WTC11 (cell line): Measurements from ENCODE around the gene ENPP7. TPM values are rescaled to one million over a fixed set of nuclear protein-coding genes. Genes with fewer than 3 reads are reported as not detected.

Experiments used
- ATAC-seq: fragments of 200-7000 bp; cut with Tn5 transposase; 2 replicates; pipeline ENCODE4 v1.10.0; 2021; ENCODE audit warnings: mild to moderate bottlenecking, moderate library complexity
- CTCF ChIA-PET: fragments of 300-600 bp; sonication (Branson Sonifier 250); formaldehyde crosslinking; loops from one replicate; lab custom pipeline; 2021; ENCODE audit warnings: antibody characterized with exemption; lab: Charles Lee
- POLR2A ChIA-PET: fragments of 350-600 bp; sonication (Branson Sonifier 250); formaldehyde crosslinking; loops from one replicate; lab custom pipeline; 2021; ENCODE audit warnings: antibody characterized with exemption; lab: Charles Lee
- DNase-seq: peaks from one replicate; pipeline ENCODE4 v3.0.0; 2021; ENCODE audit warnings: low spot score
- H3K27ac Mint-ChIP-seq: 2 replicates; pipeline ENCODE4 v1.8.0; 2021; ENCODE audit warnings: mixed read lengths
- H3K27me3 Mint-ChIP-seq: 2 replicates; pipeline ENCODE4 v1.8.0; 2021; ENCODE audit warnings: low read depth, mild to moderate bottlenecking, moderate library complexity, mixed read lengths
- H3K36me3 Mint-ChIP-seq: 2 replicates; pipeline ENCODE4 v1.8.0; 2021; ENCODE audit warnings: mixed read lengths
- H3K4me1 Mint-ChIP-seq: 2 replicates; pipeline ENCODE4 v1.8.0; 2022; ENCODE audit warnings: mixed read lengths
- H3K4me3 Mint-ChIP-seq: 2 replicates; pipeline ENCODE4 v1.8.0; 2021; ENCODE audit warnings: mild to moderate bottlenecking, moderate library complexity, mixed read lengths
- H3K9me3 Mint-ChIP-seq: 2 replicates; pipeline ENCODE4 v1.8.0; 2021; ENCODE audit warnings: mixed read lengths
- ETV6 ChIP-seq: sonication (generic); formaldehyde crosslinking; IDR thresholded peaks from 2 replicates; pipeline ENCODE4 v1.8.1; 2022; ENCODE audit warnings: mild to moderate bottlenecking, missing genetic modification reagents
- FOXJ3 ChIP-seq: sonication (generic); formaldehyde crosslinking; IDR thresholded peaks from 2 replicates; pipeline ENCODE4 v1.9.0; 2021; ENCODE audit warnings: missing genetic modification reagents, mild to moderate bottlenecking, borderline replicate concordance
- FOXK1 ChIP-seq: sonication (generic); formaldehyde crosslinking; IDR thresholded peaks from 2 replicates; pipeline ENCODE4 v1.8.0; 2022; ENCODE audit warnings: mild to moderate bottlenecking, moderate library complexity, missing genetic modification reagents
- GABPB1 ChIP-seq: sonication (generic); formaldehyde crosslinking; IDR thresholded peaks from 2 replicates; pipeline ENCODE4 v1.8.1; 2023; ENCODE audit warnings: mild to moderate bottlenecking, missing genetic modification reagents
- GTF2I ChIP-seq: fragments of 250-450 bp; sonication (Bioruptor Pico); conservative IDR thresholded peaks from 2 replicates; pipeline ENCODE4 v1.4.0; 2021; ENCODE audit warnings: mild to moderate bottlenecking
- KAT7 ChIP-seq: sonication (generic); formaldehyde crosslinking; IDR thresholded peaks from 2 replicates; pipeline ENCODE4 v1.8.1; 2023; ENCODE audit warnings: missing genetic modification reagents, mild to moderate bottlenecking, borderline replicate concordance
- MYBL2 ChIP-seq: sonication (generic); formaldehyde crosslinking; IDR thresholded peaks from 2 replicates; pipeline ENCODE4 v1.8.1; 2023; ENCODE audit warnings: mild to moderate bottlenecking, moderate library complexity, missing genetic modification reagents
- NR1H2 ChIP-seq: sonication (generic); formaldehyde crosslinking; IDR thresholded peaks from 2 replicates; pipeline ENCODE4 v1.9.0; 2021; ENCODE audit warnings: mild to moderate bottlenecking, moderate library complexity, missing genetic modification reagents
- NR2C2 ChIP-seq: sonication (generic); formaldehyde crosslinking; IDR thresholded peaks from 2 replicates; pipeline ENCODE4 v1.8.0; 2022; ENCODE audit warnings: mild to moderate bottlenecking, missing genetic modification reagents
- OVOL2 ChIP-seq: fragments of 250-450 bp; sonication (Bioruptor Pico); IDR thresholded peaks from 2 replicates; pipeline ENCODE4 v1.9.0; 2021; ENCODE audit warnings: mild to moderate bottlenecking, borderline replicate concordance
- SP1 ChIP-seq: sonication (generic); formaldehyde crosslinking; conservative IDR thresholded peaks from 2 replicates; pipeline ENCODE4 v1.8.1; 2022; ENCODE audit warnings: missing genetic modification reagents
- TCF7 ChIP-seq: sonication (generic); formaldehyde crosslinking; IDR thresholded peaks from 2 replicates; pipeline ENCODE4 v1.8.0; 2022; ENCODE audit warnings: mild to moderate bottlenecking, low read depth, missing genetic modification reagents, moderate library complexity
- TEAD4 ChIP-seq: sonication (generic); formaldehyde crosslinking; IDR thresholded peaks from 2 replicates; pipeline ENCODE4 v1.8.0; 2022; ENCODE audit warnings: mild to moderate bottlenecking, missing genetic modification reagents
- ZNF219 ChIP-seq: sonication (generic); formaldehyde crosslinking; IDR thresholded peaks from 2 replicates; pipeline ENCODE4 v1.8.0; 2023; ENCODE audit warnings: missing genetic modification reagents, mild to moderate bottlenecking, borderline replicate concordance
- ZNF232 ChIP-seq: sonication (generic); formaldehyde crosslinking; IDR thresholded peaks from 2 replicates; pipeline ENCODE4 v1.8.0; 2022; ENCODE audit warnings: mild to moderate bottlenecking, missing genetic modification reagents
- ZNF416 ChIP-seq: fragments of 250-450 bp; sonication (Bioruptor Pico); IDR thresholded peaks from 2 replicates; pipeline ENCODE4 v1.9.0; 2021; ENCODE audit warnings: mild to moderate bottlenecking, inconsistent platforms
- ZNF423 ChIP-seq: fragments of 250-450 bp; sonication (Bioruptor Pico); IDR thresholded peaks from 2 replicates; pipeline ENCODE4 v2.1.2; 2022; ENCODE audit warnings: mild to moderate bottlenecking, moderate library complexity
- total RNA-seq: library from RNA; stranded (reverse); gene quantifications from 3 replicates; pipeline ENCODE4 v1.2.3, GENCODE V29; 2021
- TF ChIP-seq, protein P1 (sequence below): fragments of 250-450 bp; sonication (Bioruptor Pico); IDR thresholded peaks from 2 replicates; pipeline ENCODE4 v2.1.2; 2022; ENCODE audit warnings: mild to moderate bottlenecking, moderate library complexity
- TF ChIP-seq, protein P2 (sequence below): sonication (generic); formaldehyde crosslinking; IDR thresholded peaks from 2 replicates; pipeline ENCODE4 v1.8.0; 2022; ENCODE audit warnings: mild to moderate bottlenecking, missing genetic modification reagents
- TF ChIP-seq, protein P3 (sequence below): sonication (generic); formaldehyde crosslinking; conservative IDR thresholded peaks from 2 replicates; pipeline ENCODE4 v1.8.1; 2023; ENCODE audit warnings: mild to moderate bottlenecking, low read depth, missing genetic modification reagents, moderate library complexity
- TF ChIP-seq, protein P4 (sequence below): sonication (generic); formaldehyde crosslinking; IDR thresholded peaks from 2 replicates; pipeline ENCODE4 v1.8.0; 2023; ENCODE audit warnings: missing genetic modification reagents
- TF ChIP-seq, protein P5 (sequence below): sonication (generic); formaldehyde crosslinking; IDR thresholded peaks from 2 replicates; pipeline ENCODE4 v1.8.1; 2022; ENCODE audit warnings: mild to moderate bottlenecking, moderate library complexity, missing genetic modification reagents
- TF ChIP-seq, protein P6 (sequence below): sonication (generic); formaldehyde crosslinking; IDR thresholded peaks from 2 replicates; pipeline ENCODE4 v1.8.0; 2022; ENCODE audit warnings: mild to moderate bottlenecking, missing genetic modification reagents

Gene ENPP7
- total RNA-seq, 1 experiment from 2014 or later, result not detected

DNA sequence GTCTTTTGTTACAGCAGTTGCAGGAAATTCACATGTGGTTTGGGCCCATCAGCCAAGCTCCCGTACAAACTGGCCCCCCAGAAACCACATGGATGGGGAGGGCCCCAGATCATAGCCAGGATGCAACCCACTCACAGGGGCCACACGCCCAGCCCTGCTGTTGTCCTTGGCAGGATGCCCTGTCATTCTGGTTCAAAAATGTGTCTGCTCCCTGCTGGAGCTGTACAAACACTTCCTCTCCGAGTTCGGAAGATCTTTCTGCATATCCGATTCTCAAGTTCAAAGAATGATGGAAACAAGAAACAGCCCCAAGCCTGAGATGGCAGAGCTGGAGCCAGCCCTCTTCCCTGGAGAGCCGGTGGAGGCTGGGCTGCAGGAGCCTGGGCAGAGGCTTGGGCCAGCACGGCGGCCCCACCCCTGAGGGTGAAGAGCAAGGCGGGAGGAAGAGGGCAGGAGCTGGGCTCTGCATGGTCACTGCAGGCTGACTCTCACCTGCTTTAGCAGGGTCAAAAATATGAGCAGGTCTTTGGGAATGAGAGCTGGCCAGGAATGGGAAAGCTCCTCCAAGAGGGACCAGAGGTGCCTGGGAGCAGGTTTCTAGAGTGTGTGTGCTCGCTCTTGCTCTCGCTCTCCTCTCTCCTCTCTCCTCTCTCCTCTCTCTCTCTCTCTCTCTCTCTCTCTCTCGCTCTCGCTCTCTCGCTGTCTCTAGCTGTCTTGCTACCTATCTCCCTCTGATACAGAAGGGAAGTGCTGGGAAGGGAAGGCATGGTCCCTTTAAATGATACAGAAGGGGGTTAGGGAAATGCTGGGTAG lies 34.7 kb upstream of the ENPP7 start:
- Mint-ChIP-seq H3K27me3 (no peaks in the 10 kb centered on the region), H3K27ac (no peak overlapping the region), H3K4me1 (peaks cover 55% of the 10 kb centered on the region), H3K36me3 (no peaks in the 10 kb centered on the region), H3K4me3 (no peak overlapping the region), H3K9me3 (no peaks in the 10 kb centered on the region)
- CTCF ChIA-PET, result interaction anchor here (1.0 to 4.3 kb wide), 6 partner anchors 12 to 295 kb away, joined by 3 to 16 read pairs (median 8); no protein-coding TSS in a partner anchor
- POLR2A ChIA-PET, result interaction anchor here (0.5 kb wide), 1 partner anchor 101 kb away, joined by 3 read pairs; no protein-coding TSS in a partner anchor
- no peak for ATAC-seq
- TF ChIP-seq, protein P1, sequence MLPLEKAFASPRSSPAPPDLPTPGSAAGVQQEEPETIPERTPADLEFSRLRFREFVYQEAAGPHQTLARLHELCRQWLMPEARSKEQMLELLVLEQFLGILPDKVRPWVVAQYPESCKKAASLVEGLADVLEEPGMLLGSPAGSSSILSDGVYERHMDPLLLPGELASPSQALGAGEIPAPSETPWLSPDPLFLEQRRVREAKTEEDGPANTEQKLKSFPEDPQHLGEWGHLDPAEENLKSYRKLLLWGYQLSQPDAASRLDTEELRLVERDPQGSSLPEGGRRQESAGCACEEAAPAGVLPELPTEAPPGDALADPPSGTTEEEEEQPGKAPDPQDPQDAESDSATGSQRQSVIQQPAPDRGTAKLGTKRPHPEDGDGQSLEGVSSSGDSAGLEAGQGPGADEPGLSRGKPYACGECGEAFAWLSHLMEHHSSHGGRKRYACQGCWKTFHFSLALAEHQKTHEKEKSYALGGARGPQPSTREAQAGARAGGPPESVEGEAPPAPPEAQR (CRISPR knock-in tag), result no peak
- TF ChIP-seq ZNF232 (CRISPR knock-in tag), result no peak
- no peak for TF ChIP-seq TCF7 (CRISPR knock-in tag)
- TF ChIP-seq TEAD4, result no peak
- TF ChIP-seq FOXK1 (CRISPR knock-in tag), result no peak
- no peak for TF ChIP-seq NR2C2
- TF ChIP-seq, protein P2, sequence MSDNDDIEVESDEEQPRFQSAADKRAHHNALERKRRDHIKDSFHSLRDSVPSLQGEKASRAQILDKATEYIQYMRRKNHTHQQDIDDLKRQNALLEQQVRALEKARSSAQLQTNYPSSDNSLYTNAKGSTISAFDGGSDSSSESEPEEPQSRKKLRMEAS (CRISPR knock-in tag), result no peak
- DNase-seq, result no peak

DNA sequence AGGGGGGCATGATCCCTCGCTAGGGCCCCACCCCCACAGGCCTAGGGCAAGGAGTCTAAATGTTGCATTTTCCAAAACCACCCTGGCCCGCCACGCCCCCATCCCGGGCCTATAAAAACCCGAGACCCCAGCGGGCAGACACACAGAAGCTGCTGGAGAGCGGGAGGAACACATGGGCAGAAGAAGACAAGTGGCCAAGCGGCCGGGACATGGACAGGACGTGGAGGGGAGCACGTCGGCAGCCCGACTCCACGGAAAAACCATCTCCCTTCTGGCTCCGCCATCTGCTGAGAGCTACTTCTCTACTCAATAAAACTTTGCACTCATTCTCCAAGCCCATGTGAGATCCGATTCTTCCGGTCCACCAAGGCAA lies 34.1 kb upstream of the ENPP7 start:
- no peak for ATAC-seq
- CTCF ChIA-PET, result interaction anchor here (0.8 to 4.3 kb wide), 6 partner anchors 11 to 296 kb away, joined by 3 to 16 read pairs (median 6); no protein-coding TSS in a partner anchor
- no peak for TF ChIP-seq GABPB1 (CRISPR knock-in tag)
- TF ChIP-seq, protein P3, sequence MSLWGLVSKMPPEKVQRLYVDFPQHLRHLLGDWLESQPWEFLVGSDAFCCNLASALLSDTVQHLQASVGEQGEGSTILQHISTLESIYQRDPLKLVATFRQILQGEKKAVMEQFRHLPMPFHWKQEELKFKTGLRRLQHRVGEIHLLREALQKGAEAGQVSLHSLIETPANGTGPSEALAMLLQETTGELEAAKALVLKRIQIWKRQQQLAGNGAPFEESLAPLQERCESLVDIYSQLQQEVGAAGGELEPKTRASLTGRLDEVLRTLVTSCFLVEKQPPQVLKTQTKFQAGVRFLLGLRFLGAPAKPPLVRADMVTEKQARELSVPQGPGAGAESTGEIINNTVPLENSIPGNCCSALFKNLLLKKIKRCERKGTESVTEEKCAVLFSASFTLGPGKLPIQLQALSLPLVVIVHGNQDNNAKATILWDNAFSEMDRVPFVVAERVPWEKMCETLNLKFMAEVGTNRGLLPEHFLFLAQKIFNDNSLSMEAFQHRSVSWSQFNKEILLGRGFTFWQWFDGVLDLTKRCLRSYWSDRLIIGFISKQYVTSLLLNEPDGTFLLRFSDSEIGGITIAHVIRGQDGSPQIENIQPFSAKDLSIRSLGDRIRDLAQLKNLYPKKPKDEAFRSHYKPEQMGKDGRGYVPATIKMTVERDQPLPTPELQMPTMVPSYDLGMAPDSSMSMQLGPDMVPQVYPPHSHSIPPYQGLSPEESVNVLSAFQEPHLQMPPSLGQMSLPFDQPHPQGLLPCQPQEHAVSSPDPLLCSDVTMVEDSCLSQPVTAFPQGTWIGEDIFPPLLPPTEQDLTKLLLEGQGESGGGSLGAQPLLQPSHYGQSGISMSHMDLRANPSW, result no peak
- TF ChIP-seq NR2C2, result no peak
- no peak for TF ChIP-seq MYBL2 (CRISPR knock-in tag)
- no peak for TF ChIP-seq ETV6 (CRISPR knock-in tag)
- no peak for TF ChIP-seq ZNF232 (CRISPR knock-in tag)
- TF ChIP-seq KAT7, result no peak
- TF ChIP-seq, protein P4, sequence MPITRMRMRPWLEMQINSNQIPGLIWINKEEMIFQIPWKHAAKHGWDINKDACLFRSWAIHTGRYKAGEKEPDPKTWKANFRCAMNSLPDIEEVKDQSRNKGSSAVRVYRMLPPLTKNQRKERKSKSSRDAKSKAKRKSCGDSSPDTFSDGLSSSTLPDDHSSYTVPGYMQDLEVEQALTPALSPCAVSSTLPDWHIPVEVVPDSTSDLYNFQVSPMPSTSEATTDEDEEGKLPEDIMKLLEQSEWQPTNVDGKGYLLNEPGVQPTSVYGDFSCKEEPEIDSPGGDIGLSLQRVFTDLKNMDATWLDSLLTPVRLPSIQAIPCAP, result no peak
- TF ChIP-seq OVOL2 (CRISPR knock-in tag), result no peak
- TF ChIP-seq ZNF219, result no peak
- no peak for TF ChIP-seq NR1H2
- no peak for DNase-seq
- POLR2A ChIA-PET, result no interaction called here
- Mint-ChIP-seq H3K4me3 (no peak overlapping the region), H3K27me3 (no peaks in the 10 kb centered on the region), H3K36me3 (no peaks in the 10 kb centered on the region), H3K27ac (no peak overlapping the region), H3K9me3 (no peaks in the 10 kb centered on the region), H3K4me1 (peaks cover 49% of the 10 kb centered on the region)

DNA sequence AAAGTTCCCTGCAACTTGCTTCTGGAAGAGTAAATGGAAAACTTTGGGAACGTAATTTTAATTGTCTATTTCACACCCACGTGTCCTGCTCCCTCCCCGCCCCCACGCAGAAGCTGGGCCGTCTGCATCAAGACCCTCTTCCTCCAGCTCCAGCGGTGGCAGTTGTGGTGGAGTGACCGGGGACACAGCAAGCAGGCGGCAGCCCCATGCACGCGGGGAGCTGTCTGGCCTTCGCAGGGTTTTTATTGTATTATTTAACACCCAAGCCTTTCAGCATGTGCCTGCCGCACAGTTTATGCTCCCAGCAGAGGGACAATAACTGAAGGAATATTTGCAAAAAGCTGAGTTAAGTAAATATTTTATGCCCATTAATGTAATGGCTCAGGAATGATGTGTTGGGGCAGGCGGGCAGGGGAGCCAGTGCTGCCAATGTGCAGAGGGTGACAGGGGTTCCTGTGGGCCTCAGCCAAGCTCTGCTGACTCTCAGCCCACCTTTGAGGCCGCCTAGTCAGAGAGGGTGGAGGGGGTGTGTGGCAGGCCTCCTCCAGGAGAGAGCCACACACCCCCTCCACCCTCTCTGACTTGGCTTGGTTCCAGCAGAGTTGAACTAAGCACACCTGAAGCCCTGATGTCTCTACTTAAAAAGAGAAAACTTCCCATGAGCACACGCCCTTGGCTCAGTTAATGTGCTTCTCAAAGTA lies 32.4 kb upstream of the ENPP7 start:
- ChIA-PET CTCF (interaction anchor here (0.7 to 3.3 kb wide), 5 partner anchors 11 to 40 kb away, joined by 3 to 10 read pairs (median 4); no protein-coding TSS in a partner anchor), POLR2A (no interaction called here)
- ATAC-seq (no peak), DNase-seq (no peak)
- H3K27ac Mint-ChIP-seq, result no peak overlapping the region
- H3K4me1 Mint-ChIP-seq, result peaks cover 48% of the 10 kb centered on the region
- no peaks in the 10 kb centered on the region for H3K9me3 Mint-ChIP-seq
- no peaks in the 10 kb centered on the region for H3K27me3 Mint-ChIP-seq
- H3K4me3 Mint-ChIP-seq, result no peak overlapping the region
- no peaks in the 10 kb centered on the region for H3K36me3 Mint-ChIP-seq
- TF ChIP-seq GTF2I (CRISPR knock-in tag) (no peak), ZNF416 (CRISPR knock-in tag) (no peak), MYBL2 (CRISPR knock-in tag) (no peak), FOXJ3 (CRISPR knock-in tag) (no peak), ZNF423 (CRISPR knock-in tag) (no peak), SP1 (no peak)
- TF ChIP-seq, protein P5, sequence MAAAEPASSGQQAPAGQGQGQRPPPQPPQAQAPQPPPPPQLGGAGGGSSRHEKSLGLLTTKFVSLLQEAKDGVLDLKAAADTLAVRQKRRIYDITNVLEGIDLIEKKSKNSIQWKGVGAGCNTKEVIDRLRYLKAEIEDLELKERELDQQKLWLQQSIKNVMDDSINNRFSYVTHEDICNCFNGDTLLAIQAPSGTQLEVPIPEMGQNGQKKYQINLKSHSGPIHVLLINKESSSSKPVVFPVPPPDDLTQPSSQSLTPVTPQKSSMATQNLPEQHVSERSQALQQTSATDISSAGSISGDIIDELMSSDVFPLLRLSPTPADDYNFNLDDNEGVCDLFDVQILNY (CRISPR knock-in tag), result no peak
- TF ChIP-seq, protein P6, sequence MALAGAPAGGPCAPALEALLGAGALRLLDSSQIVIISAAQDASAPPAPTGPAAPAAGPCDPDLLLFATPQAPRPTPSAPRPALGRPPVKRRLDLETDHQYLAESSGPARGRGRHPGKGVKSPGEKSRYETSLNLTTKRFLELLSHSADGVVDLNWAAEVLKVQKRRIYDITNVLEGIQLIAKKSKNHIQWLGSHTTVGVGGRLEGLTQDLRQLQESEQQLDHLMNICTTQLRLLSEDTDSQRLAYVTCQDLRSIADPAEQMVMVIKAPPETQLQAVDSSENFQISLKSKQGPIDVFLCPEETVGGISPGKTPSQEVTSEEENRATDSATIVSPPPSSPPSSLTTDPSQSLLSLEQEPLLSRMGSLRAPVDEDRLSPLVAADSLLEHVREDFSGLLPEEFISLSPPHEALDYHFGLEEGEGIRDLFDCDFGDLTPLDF (CRISPR knock-in tag), result no peak
